ENCODE results near the gene SLC8A1. TPM values are rescaled to one million over a fixed set of nuclear protein-coding genes. Genes with fewer than 3 reads are reported as not detected.

The SLC8A1 gene
- total RNA-seq, 1 experiment from 2014 or later, result 5.4 TPM

GRCh38 chr2:40283111-40283909 lies 168.6 kb downstream of the SLC8A1 start:
- DNase-seq (ENCODE audit: extremely low read depth, low read depth), result no peak

- no peak for DNase-seq (ENCODE audit: extremely low read depth, low read depth)
Measured at GRCh38 chr2:40282428-40282827, 169.5 kb downstream of the SLC8A1 start.

GRCh38 chr2:40281021-40281940 lies 170.6 kb downstream of the SLC8A1 start:
- DNase-seq (ENCODE audit: extremely low read depth, low read depth), result no peak

GRCh38 chr2:40279482-40279881 lies 172.4 kb downstream of the SLC8A1 start:
- no peak for DNase-seq (ENCODE audit: extremely low read depth, low read depth)

- DNase-seq (ENCODE audit: extremely low read depth, low read depth), result no peak
Measured at GRCh38 chr2:40279001-40279400, 172.9 kb downstream of the SLC8A1 start.

GRCh38 chr2:40276076-40276475 lies 175.8 kb downstream of the SLC8A1 start:
- no peak for DNase-seq (ENCODE audit: extremely low read depth, low read depth)

GRCh38 chr2:40274270-40274669 lies 177.6 kb downstream of the SLC8A1 start:
- DNase-seq (ENCODE audit: extremely low read depth, low read depth), result no peak

GRCh38 chr2:40273734-40274182 lies 178.1 kb downstream of the SLC8A1 start:
- DNase-seq (ENCODE audit: extremely low read depth, low read depth), result no peak

- DNase-seq (ENCODE audit: extremely low read depth, low read depth), result no peak
Measured at GRCh38 chr2:40271094-40271493, 180.8 kb downstream of the SLC8A1 start.

GRCh38 chr2:40270372-40270771 lies 181.5 kb downstream of the SLC8A1 start:
- no peak for DNase-seq (ENCODE audit: extremely low read depth, low read depth)

- no peak for DNase-seq (ENCODE audit: extremely low read depth, low read depth)
Measured at GRCh38 chr2:40268566-40268965, 183.3 kb downstream of the SLC8A1 start.

GRCh38 chr2:40266201-40266600 lies 185.7 kb downstream of the SLC8A1 start:
- no peak for DNase-seq (ENCODE audit: extremely low read depth, low read depth)

- DNase-seq (ENCODE audit: extremely low read depth, low read depth), result no peak
Measured at GRCh38 chr2:40265602-40266001, 186.3 kb downstream of the SLC8A1 start.

GRCh38 chr2:40261042-40261441 lies 190.8 kb downstream of the SLC8A1 start:
- no peak for DNase-seq (ENCODE audit: extremely low read depth, low read depth)

- DNase-seq (ENCODE audit: extremely low read depth, low read depth), result no peak
Measured at GRCh38 chr2:40260437-40260836, 191.5 kb downstream of the SLC8A1 start.

- no peak for DNase-seq (ENCODE audit: extremely low read depth, low read depth)
Measured at GRCh38 chr2:40259900-40260299, 192.0 kb downstream of the SLC8A1 start.

GRCh38 chr2:40258135-40258457 lies 193.8 kb downstream of the SLC8A1 start:
- DNase-seq (ENCODE audit: extremely low read depth, low read depth), result no peak

GRCh38 chr2:40257340-40258134 lies 194.4 kb downstream of the SLC8A1 start:
- DNase-seq (ENCODE audit: extremely low read depth, low read depth), result no peak

GRCh38 chr2:40256649-40257048 lies 195.2 kb downstream of the SLC8A1 start:
- no peak for DNase-seq (ENCODE audit: extremely low read depth, low read depth)

GRCh38 chr2:40256008-40256407 lies 195.9 kb downstream of the SLC8A1 start:
- no peak for DNase-seq (ENCODE audit: extremely low read depth, low read depth)

GRCh38 chr2:40255103-40255502 lies 196.8 kb downstream of the SLC8A1 start:
- no peak for DNase-seq (ENCODE audit: extremely low read depth, low read depth)

Measured in NCI-H460 (cell line).